ENCODE measurements around the gene LGR6.

The LGR6 gene

DNA sequence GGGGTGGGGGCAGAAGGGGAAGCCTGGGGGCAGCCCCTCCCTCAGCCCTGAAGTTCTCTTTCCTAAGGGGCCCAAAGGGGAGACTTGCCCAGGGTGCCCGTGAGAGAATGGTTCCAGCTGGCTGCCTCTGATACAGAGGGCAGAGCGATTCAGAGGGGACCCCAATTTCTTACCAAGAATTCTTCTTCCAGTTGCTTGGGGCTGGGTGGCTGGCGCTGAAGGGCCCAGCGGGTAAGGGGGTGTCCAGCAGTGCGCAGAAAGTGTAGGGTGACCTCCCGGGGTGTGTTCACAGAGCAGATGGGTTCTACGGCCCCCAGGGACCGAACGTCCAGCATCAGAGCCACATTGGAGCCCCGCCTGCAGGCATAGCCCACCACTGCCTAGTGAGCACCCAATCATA is 35.7 kb upstream of the LGR6 start:
- TF ChIP-seq, protein P1, sequence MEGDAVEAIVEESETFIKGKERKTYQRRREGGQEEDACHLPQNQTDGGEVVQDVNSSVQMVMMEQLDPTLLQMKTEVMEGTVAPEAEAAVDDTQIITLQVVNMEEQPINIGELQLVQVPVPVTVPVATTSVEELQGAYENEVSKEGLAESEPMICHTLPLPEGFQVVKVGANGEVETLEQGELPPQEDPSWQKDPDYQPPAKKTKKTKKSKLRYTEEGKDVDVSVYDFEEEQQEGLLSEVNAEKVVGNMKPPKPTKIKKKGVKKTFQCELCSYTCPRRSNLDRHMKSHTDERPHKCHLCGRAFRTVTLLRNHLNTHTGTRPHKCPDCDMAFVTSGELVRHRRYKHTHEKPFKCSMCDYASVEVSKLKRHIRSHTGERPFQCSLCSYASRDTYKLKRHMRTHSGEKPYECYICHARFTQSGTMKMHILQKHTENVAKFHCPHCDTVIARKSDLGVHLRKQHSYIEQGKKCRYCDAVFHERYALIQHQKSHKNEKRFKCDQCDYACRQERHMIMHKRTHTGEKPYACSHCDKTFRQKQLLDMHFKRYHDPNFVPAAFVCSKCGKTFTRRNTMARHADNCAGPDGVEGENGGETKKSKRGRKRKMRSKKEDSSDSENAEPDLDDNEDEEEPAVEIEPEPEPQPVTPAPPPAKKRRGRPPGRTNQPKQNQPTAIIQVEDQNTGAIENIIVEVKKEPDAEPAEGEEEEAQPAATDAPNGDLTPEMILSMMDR (IDR thresholded peaks at IDR 0.05; ENCODE audit: low read depth, low read length), result no peak
- H3K4me1 ChIP-seq, result peaks cover 9% of the 10 kb centered on the region

DNA sequence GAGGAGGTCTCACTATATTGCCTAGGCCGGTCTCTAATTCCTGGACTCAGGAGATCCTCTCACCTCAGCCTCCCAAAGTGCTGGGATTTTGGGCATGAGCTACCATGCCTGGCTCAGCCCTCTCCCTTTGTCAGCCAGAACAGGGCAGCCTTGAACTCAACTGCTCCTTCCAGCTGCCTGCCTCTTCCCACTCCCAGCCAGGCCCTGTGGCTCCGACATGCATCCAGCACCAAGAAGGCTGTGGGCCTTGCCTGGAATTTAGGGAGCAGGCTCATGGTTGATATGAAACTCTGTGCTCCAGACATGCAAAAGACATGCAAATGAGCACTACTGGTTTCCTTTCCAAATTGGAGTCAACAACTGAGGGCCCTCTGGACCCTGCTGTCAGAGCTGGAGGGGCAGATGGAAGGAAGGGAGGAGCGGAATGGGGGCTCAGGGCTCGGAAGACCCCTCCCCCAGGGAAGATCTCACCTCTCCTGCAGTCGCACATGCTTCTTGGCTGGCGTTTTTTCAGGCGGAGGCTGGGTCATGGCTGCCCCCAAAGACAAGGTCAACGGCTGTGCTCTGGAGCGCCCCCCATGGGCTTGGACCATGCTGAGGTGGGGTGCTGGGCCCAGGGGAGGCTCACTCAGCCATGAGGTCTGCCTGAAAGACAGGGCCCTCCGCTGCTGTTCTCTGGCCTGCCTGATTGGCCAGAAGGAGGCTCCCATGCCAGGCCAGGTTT is 34.6 kb upstream of the LGR6 start:
- Histone ChIP-seq H3K9me3 (no peaks in the 10 kb centered on the region), H3K27me3 (no peaks in the 10 kb centered on the region), H3K36me3 (no peaks in the 10 kb centered on the region), H3K4me3 (ENCODE audit: low read depth, low read length) (no peak overlapping the region), H3K4me1 (peaks cover 9% of the 10 kb centered on the region)
- DNase-seq, result no peak
- TF ChIP-seq, protein P1 (IDR thresholded peaks at IDR 0.05; ENCODE audit: low read depth, low read length), result no peak

More for the DNA sequence above, 35.7 kb upstream of the LGR6 start:
- H3K4me3 ChIP-seq (ENCODE audit: low read depth, low read length), result no peak overlapping the region
- no peaks in the 10 kb centered on the region for H3K27me3 ChIP-seq
- no peaks in the 10 kb centered on the region for H3K36me3 ChIP-seq
- no peak for DNase-seq
- H3K9me3 ChIP-seq, result no peaks in the 10 kb centered on the region

DNA sequence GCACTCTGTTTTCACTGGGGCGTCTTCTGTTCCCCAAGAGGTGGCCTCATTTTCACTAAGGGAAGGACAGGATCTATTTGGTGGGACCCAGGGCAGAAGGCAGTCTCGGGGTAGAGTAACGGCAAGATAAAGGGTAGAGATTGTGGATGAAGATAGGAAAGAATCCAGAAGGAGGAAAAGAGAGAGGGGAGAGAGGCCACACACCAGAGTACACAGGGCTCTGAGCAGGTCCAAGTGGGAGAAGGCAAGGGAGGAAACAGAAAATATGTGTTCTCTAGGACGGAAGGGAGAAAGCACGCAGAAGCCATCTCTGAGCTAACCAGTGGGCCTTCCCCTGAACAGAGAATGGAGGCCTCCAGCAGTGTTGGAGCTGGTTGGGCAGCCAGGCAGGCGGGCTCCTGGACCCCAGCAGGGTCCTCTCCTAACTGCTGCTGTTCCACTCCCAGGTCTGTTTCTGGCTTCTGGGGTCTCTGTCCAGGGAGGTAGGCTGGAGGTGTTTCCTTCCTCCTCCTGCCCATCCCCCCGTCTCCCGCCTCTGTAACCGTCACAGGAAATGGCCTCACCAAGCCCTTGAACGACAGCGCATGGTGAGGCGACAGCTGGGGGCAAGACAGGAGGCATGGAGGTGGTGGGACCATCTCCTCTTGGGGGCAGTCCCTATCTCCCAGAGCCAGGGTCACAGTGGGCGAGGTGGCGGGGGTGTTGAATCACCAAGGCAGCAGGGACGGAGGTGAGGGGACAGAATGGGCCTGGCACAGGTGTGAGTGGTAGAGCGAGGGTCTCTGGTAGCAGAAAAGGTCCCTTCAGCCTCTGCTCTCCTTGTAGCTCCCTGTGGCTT is 33.8 kb upstream of the LGR6 start:
- H3K4me1 ChIP-seq, result peaks cover 9% of the 10 kb centered on the region

DNA sequence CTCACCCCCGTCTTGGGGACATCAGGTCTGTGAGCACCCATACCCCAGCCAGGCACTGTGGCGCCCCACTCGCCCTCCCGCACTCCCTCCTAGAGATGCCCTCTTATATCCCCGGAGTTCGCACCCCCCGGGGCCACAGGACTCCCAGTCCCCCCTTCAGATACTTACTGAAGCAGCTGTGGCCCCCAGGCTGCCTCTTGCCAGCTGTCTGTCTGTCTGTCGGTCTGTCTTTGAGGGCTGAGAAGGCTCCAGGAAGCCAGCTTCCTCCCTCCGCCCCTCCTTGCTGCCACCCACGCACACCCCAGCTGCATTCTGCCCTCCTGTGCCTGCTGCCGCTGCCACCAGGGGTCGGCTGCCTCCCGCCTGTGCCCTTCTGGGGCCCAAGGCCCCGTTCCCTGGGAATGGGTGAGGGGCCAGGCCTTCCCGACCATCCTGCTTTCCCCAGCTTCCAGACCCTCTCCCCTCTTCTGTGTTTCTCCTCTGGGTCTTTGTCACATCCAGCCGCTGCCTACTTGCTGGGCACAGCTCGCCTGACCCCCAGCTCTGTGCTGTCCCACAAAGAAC is 33.1 kb upstream of the LGR6 start, which contains the start of gene PTPN7:
Gene PTPN7, minus strand, starts transcription at position 226 of the 564 bp plus-strand sequence. CDS start 1,200 bp downstream, outside the sequence.
- no peak for DNase-seq
- no peaks in the 10 kb centered on the region for H3K27me3 ChIP-seq
- H3K4me3 ChIP-seq (ENCODE audit: low read depth, low read length), result no peak within 1 kb of the TSS
- peaks cover 2% of the 10 kb centered on the region for H3K4me1 ChIP-seq
- TF ChIP-seq, protein P1 (IDR thresholded peaks at IDR 0.05; ENCODE audit: low read depth, low read length), result no peak
- H3K9me3 ChIP-seq, result no peaks in the 10 kb centered on the region
- no peaks in the 10 kb centered on the region for H3K36me3 ChIP-seq

More for the DNA sequence above, 33.8 kb upstream of the LGR6 start:
- Histone ChIP-seq H3K4me3 (ENCODE audit: low read depth, low read length) (no peak overlapping the region), H3K36me3 (no peaks in the 10 kb centered on the region), H3K9me3 (no peaks in the 10 kb centered on the region), H3K27me3 (no peaks in the 10 kb centered on the region)
- DNase-seq, result no peak
- TF ChIP-seq, protein P1 (IDR thresholded peaks at IDR 0.05; ENCODE audit: low read depth, low read length), result no peak

DNA sequence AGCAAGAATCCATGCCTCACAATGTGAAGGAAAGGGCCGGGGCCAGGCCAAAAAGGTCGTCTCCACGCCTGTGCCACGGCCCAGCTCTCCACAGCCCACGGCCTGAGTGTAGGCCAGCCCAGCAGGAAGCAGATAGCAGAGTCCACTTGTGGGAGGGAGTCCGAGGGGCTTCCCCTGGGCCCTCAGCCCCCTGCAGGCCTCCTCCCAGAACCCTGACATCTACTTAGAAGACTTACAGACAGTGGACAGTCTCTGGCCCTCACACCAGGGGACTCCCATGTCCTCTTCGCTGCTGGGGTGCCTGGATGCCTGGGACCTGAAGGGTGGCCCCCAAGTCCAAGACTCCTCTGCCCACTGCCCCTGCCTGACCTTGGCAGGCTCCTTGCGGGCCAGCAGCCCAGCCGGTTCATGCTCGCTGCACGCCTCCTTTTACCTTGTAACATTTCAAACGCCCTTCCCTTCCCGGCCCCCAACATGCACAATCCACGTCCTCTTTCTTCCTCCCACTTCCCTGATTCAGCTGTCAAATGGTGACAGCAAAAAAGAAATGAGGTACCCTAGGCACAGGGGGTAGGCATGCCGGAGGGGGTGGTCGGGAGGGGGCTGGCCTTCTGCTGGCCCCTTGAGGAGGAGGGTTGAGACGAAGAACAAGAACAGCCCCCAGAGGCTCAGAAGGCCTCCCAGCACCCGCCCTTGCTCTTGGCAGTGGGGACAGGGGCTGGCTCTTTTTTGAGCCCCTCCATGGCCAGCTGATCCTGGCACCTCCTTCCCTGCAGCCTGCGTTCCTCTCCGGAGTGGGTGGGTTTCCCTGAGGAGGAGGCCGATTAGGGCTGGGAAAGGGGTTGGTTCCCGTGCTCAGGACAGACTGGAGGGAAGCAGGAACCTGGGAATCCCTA is 32.2 kb upstream of the LGR6 start:
- H3K4me1 ChIP-seq, result no peaks in the 10 kb centered on the region
- no peaks in the 10 kb centered on the region for H3K27me3 ChIP-seq
- no peak overlapping the region for H3K4me3 ChIP-seq (ENCODE audit: low read depth, low read length)
- no peaks in the 10 kb centered on the region for H3K36me3 ChIP-seq
- no peaks in the 10 kb centered on the region for H3K9me3 ChIP-seq
- DNase-seq, result no peak
- TF ChIP-seq, protein P1 (IDR thresholded peaks at IDR 0.05; ENCODE audit: low read depth, low read length), result no peak

All from BE2C (cell line).